Measurements from ENCODE around the gene ATE1.
A peak's percentile ranks its signal among the peaks of the same experiment; 100 is the strongest.
"Not testable (repeated sequence)": the region's sequence is repeated elsewhere in the genome, so short reads cannot be mapped to it uniquely, and the experiment has no call there.

ATE1 gene

GRCh38 chr10:121927841-121928527 lies at the start of gene ATE1:
Gene ATE1, minus strand, starts transcription at chr10:121928031. Its CDS starts 82 bp downstream, at chr10:121927949.
- DNase-seq: peak; percentile 88

GRCh38 chr10:121976607-121977006 lies 48.8 kb upstream of the ATE1 start:
- no peak for DNase-seq

GRCh38 chr10:121975295-121976086 lies 47.7 kb upstream of the ATE1 start:
- DNase-seq: peak; percentile 20

- DNase-seq: peak; percentile 62
Measured at GRCh38 chr10:121974535-121975294, 46.9 kb upstream of the ATE1 start, which contains the start of gene NSMCE4A. Gene NSMCE4A, minus strand, starts transcription at chr10:121975217. Its CDS starts 52 bp downstream, at chr10:121975165.

GRCh38 chr10:121974019-121974534 lies 46.2 kb upstream of the ATE1 start:
- DNase-seq: no peak

- not testable (repeated sequence) for DNase-seq
Measured at GRCh38 chr10:121969086-121969485, 41.3 kb upstream of the ATE1 start.

- DNase-seq: no peak
Measured at GRCh38 chr10:121965996-121966395, 38.2 kb upstream of the ATE1 start.

GRCh38 chr10:121961456-121961855 lies 33.6 kb upstream of the ATE1 start:
- no peak for DNase-seq

GRCh38 chr10:121959671-121960070 lies 31.8 kb upstream of the ATE1 start:
- DNase-seq: no peak

- DNase-seq: no peak
Measured at GRCh38 chr10:121956111-121957061, 28.6 kb upstream of the ATE1 start.

GRCh38 chr10:121952226-121952625 lies 24.4 kb upstream of the ATE1 start:
- DNase-seq: no peak

GRCh38 chr10:121949451-121949850 lies 21.6 kb upstream of the ATE1 start:
- DNase-seq: no peak

GRCh38 chr10:121949049-121949448 lies 21.2 kb upstream of the ATE1 start:
- DNase-seq: no peak

GRCh38 chr10:121947343-121948330 lies 19.8 kb upstream of the ATE1 start:
- DNase-seq: no peak

GRCh38 chr10:121942749-121943416 lies 15.1 kb upstream of the ATE1 start:
- no peak for DNase-seq

GRCh38 chr10:121941532-121941931 lies 13.7 kb upstream of the ATE1 start:
- no peak for DNase-seq

GRCh38 chr10:121936295-121936694 lies 8.5 kb upstream of the ATE1 start:
- no peak for DNase-seq

- no peak for DNase-seq
Measured at GRCh38 chr10:121935702-121936101, 7.9 kb upstream of the ATE1 start.

GRCh38 chr10:121930268-121931085 lies 2.6 kb upstream of the ATE1 start:
- not testable (repeated sequence) for DNase-seq
